MM.1S (cell line): ENCODE results near the gene BEGAIN.

Source experiments
- CTCF ChIP-seq: fragments of 300-600 bp; sonication (generic); IDR thresholded peaks from 2 replicates; pipeline ENCODE4 v1.5.1; 2016; ENCODE audit warnings: antibody characterized with exemption, low read length, mixed read lengths
- EZH2 ChIP-seq: fragments of 300-600 bp; sonication (generic); optimal IDR thresholded peaks from 2 replicates; pipeline ENCODE3; 2017; ENCODE audit warnings: low read depth, mild to moderate bottlenecking, antibody characterized with exemption, low read length, mixed read lengths
- EZH2phosphoT487 ChIP-seq: fragments of 300-600 bp; sonication (generic); IDR thresholded peaks from 2 replicates; pipeline ENCODE4 v1.6.1; 2018; ENCODE audit warnings: antibody characterized with exemption, low read length

- TF ChIP-seq EZH2 (no peak), CTCF (no peak), EZH2phosphoT487 (no peak)
Observed at GRCh38 chr14:100546051-100546443, 41.2 kb downstream of the BEGAIN start.
